DOHH2 (cell line): ENCODE measurements around the gene NHLRC3.

ENCODE experiments used
- CTCF ChIP-seq: fragments of 200-600 bp; sonication (generic); IDR thresholded peaks from one replicate; pipeline ENCODE4 v1.5.1; 2014; ENCODE audit warnings: antibody characterized with exemption, mild to moderate bottlenecking, low read depth, low read length; ENCODE audit not compliant: poor library complexity, severe bottlenecking
- EZH2phosphoT487 ChIP-seq: fragments of 200-600 bp; sonication (generic); IDR thresholded peaks from 2 replicates; pipeline ENCODE4 v1.6.1; 2017; ENCODE audit warnings: borderline replicate concordance, mild to moderate bottlenecking, antibody characterized with exemption, low read length, moderate library complexity, mixed read lengths

DNA sequence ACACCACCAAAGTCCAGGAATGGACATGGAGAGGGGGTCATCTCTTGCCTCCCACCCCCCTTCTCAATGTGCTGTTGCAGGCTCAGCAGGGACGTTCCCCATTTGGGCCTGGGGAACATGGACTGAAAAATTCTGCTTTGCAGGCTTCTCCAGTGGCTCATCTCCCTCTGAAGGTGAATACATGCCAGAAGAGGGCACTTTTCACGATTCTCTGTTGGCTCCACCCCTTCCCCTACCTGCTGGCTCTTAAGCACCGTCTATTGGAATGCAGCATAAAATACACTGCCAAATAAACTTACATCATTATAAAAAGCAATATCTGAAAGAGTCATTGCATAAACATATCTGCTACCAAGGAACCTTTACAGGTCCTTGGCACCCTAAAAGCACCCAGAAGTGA lies 35.7 kb downstream of the NHLRC3 start:
- no peak for TF ChIP-seq CTCF
- no peak for TF ChIP-seq EZH2phosphoT487
